Endometrium (tissue), 2 donors: ENCODE data around the gene TEX9.
A peak's percentile ranks its signal among the peaks of the same experiment; 100 is the strongest.
"Not testable (repeated sequence)": the region's sequence is repeated elsewhere in the genome, so short reads cannot be mapped to it uniquely, and the experiment has no call there.

Experiments
- FAIRE-seq: peaks from 2 replicates; lab custom pipeline; 2012; peaks lifted over from hg19 to GRCh38; lab: Jason Lieb, UNC
- donor health status: control.
- donor health status: control.

The TEX9 gene

GRCh38 chr15:56365075-56365711, at the start of gene TEX9:
TEX9 (plus strand) TSS chr15:56365426; CDS start chr15:56365451, 25 bp downstream.
- FAIRE-seq: peak; percentile 63

DNA sequence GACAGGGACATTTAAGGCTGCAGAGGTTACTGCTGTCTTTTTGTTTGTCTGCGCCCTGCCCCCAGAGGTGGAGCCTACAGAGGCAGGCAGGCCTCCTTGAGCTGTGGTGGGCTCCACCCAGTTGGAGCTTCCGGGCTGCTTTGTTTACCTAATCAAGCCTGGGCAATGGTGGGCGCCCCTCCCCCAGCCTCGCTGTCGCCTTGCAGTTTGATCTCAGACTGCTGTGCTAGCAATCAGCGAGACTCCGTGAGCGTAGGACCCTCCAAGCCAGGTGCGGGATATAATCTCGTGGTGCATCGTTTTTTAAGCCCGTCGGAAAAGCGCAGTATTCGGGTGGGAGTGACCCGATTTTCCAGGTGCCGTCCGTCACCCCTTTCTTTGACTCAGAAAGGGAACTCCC, 48.7 kb upstream of the TEX9 start:
- not testable (repeated sequence) for FAIRE-seq

- FAIRE-seq: no peak
These were observed 44.9 kb upstream of the TEX9 start for GRCh38 chr15:56320316-56320715.

DNA sequence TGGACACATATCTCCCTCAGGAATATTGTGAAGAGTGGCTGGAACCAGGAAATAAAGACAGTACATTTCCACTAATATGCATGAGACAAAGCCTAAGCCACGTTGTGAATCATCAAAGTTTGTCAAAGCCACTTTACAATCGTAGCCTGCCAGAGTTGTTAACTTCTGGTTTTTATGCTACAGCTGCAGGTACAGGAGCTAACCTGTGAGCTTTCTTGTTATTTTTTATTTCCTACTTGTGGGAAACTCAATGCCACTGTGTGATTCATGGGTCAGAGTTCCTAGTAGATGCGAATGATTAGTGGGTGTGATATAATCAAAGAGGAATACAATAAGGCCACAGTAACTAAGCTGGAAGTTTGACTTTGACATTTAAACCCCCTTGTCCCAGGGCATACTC, 44.4 kb upstream of the TEX9 start:
- FAIRE-seq: no peak

DNA sequence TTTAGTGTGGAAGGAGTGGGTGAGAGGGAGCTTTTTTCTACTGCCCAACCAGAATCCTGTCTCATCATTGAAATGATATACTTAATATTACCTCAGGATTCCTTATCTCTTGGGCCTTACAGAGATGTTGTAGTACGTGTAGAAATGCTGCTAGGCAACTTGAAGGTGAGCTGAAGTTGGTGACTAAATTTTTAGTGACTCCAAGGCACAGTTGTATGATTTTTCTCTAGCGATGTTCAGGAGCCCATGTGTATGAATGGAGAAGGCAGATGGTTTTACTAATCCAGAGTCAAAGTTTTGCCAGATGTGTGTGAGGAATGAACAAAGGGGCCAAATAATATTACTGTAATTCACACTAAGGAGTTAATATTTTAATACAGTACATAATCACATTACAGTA, 42.8 kb upstream of the TEX9 start:
- no peak for FAIRE-seq

GRCh38 chr15:56323435-56323834, 41.8 kb upstream of the TEX9 start:
- FAIRE-seq: no peak

GRCh38 chr15:56325186-56325585, 40.0 kb upstream of the TEX9 start:
- no peak for FAIRE-seq

- no peak for FAIRE-seq
These were observed 37.3 kb upstream of the TEX9 start for GRCh38 chr15:56327721-56328502.

- FAIRE-seq: no peak
These were observed 28.0 kb upstream of the TEX9 start for GRCh38 chr15:56337084-56337725.

- no peak for FAIRE-seq
These were observed 25.6 kb upstream of the TEX9 start for GRCh38 chr15:56339594-56339993.

DNA sequence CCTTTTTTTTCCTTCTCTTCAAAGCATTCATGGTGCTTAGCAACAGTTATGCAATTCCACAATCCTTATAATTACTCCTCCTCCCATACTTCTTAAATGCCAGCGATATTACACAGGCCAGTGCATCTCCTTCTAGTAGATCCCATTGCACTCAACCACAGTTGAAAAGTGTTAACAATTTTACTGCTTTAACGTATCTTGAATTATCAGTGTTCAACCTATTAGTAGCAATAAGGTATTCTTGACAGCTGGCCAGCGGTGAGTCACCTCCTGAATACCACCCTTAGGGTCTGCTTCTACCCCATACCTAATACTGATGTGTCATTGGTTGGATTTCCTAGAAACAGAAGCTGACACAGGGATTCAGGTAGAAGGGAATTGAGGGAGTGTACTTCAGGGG, 24.0 kb upstream of the TEX9 start:
- FAIRE-seq: no peak

GRCh38 chr15:56342653-56343052, 22.6 kb upstream of the TEX9 start:
- no peak for FAIRE-seq

- FAIRE-seq: no peak
These were observed 21.3 kb upstream of the TEX9 start for GRCh38 chr15:56343879-56344278.

DNA sequence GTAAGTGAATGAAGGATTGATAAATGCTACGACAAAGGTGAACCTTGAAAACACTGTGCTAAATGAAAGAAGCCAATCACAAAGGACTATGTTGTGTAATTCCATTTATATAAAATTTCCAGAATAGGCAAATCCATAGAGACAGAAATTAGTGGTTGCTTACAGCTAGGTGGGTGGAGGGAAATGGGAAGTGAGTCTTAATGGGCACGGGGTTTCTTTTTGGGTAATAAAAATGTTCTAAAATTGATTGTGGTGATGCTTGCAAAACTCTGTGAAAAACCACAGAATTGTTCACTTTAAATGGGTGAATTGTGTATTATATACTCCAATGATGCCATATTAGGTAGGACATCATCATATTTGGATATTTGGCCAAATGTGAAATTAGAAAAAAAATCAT, 20.9 kb upstream of the TEX9 start:
- FAIRE-seq: no peak

GRCh38 chr15:56346414-56346813, 18.8 kb upstream of the TEX9 start:
- FAIRE-seq: no peak

- no peak for FAIRE-seq
These were observed 15.7 kb upstream of the TEX9 start for GRCh38 chr15:56349554-56349953.

DNA sequence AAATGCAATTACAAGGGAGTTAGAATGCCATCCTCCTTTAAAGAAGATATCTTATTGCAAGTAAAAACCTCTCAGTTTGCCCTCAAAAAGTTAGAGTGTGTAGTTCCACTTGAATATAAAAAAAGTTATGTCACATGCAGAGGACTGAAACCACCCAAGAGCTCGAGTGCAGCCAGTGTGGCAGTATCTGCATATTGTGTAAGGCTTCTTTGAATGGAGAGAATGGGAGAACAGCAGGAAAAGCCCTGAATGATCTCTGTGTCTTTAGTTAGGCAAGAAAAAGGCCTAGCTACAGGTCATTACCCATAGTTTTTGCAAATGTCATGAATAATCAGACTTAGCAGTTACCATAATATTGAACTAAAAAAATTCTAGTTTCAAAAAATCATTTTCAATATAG, 13.9 kb upstream of the TEX9 start:
- no peak for FAIRE-seq

DNA sequence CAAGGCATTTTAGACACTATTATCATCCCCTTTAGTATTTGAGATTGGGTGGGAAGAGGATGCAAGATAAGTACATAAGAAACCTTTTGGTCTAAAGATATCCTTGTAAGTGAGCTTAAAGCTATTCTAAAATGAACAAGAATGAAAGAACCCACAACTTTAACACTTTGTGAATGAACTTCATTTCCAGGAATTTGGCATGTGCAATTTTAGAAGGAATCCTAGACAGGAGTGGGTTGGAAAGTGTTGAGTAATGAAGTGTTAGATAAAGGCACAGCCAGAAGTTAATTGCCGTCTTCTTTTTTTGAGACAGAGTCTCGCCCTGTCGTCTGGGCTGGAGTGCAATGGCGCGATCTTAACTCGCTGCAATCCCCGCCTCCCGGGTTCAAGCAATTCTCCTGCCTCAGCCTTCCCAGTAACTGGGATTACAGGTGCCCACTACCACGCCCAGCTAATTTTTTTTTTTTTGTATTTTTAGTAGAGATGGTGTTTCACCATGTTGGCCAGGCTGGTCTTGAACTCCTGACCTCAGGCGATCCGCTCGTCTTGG, 13.2 kb upstream of the TEX9 start:
- FAIRE-seq: no peak

GRCh38 chr15:56353119-56353518, 12.1 kb upstream of the TEX9 start:
- FAIRE-seq: no peak

DNA sequence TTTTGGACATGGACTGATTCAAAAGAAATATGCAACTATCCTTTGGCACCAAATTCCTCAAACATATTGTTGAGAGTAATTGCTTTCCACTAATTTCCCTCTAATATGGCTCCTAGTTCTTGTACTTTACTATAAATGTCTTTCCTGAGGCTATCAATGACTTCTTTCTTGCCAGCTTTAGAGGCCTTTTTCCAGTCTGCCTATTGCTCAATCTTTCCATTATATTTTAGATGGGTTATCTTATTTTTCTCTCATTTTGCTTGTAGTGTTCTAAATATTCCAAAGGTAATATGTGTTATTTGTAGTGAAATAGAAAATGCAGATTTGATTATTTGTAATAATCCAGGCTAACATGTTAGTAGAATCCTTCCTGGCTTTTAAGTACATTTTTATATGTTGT, 11.5 kb upstream of the TEX9 start:
- FAIRE-seq: no peak

- FAIRE-seq: no peak
These were observed 8.6 kb upstream of the TEX9 start for GRCh38 chr15:56356616-56357015.

GRCh38 chr15:56358604-56359003, 6.6 kb upstream of the TEX9 start:
- FAIRE-seq: no peak

DNA sequence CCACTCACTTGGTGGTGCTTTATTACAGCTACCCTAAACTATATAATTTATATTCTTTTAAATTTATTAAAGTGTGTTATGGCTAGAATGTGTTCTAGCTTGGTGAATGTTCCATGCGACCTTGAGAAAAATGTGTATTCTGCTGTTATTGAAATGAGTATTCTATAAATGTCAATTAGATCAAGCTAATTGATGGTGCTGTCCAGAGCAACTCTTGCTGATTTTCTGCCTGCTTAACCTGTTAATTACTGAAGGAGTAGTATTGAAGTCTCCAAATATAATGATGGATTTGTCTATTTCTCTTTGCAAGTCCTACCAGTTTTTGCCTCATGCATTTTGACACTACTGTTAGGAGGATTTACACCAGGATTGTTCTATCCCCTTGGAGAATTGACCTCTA, 3.2 kb upstream of the TEX9 start:
- no peak for FAIRE-seq
